Retinal pigment epithelial cell (primary cell): ENCODE measurements around the gene EIF2S1.

Experiments
- DNase-seq: peaks from one replicate; pipeline ENCODE4 v3.0.0-alpha.2; 2010; ENCODE audit warnings: low read depth
- H3K4me3 ChIP-seq: 2 replicates; pipeline ENCODE4 v1.5.1; 2011; ENCODE audit warnings: mild to moderate bottlenecking, low read length, control low read depth, moderate library complexity
- TF ChIP-seq, protein P1 (sequence below): conservative IDR thresholded peaks from 2 replicates; pipeline ENCODE4 v1.5.1; 2011; ENCODE audit warnings: low read depth, low read length, control low read depth, inconsistent platforms

The EIF2S1 gene

DNA sequence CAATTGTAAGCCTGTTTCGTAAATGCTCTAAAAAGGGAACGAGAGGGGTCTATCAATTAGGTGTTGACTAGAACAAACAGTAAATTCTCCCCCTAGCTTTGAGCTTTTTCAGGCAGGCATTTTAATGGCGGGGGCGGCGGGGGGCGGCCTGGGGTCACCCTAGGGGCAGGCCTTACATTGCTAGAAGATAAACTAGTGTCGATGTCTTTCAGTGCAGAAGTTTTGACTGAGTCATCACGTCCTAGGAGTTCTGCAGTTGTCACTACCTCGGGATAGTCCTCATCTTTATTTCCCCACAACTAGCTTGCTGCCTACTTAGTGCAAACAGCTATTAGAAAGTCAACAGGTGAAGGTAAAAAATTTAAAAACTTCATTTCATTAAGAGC, 2.2 kb upstream of the EIF2S1 start:
- TF ChIP-seq, protein P1, sequence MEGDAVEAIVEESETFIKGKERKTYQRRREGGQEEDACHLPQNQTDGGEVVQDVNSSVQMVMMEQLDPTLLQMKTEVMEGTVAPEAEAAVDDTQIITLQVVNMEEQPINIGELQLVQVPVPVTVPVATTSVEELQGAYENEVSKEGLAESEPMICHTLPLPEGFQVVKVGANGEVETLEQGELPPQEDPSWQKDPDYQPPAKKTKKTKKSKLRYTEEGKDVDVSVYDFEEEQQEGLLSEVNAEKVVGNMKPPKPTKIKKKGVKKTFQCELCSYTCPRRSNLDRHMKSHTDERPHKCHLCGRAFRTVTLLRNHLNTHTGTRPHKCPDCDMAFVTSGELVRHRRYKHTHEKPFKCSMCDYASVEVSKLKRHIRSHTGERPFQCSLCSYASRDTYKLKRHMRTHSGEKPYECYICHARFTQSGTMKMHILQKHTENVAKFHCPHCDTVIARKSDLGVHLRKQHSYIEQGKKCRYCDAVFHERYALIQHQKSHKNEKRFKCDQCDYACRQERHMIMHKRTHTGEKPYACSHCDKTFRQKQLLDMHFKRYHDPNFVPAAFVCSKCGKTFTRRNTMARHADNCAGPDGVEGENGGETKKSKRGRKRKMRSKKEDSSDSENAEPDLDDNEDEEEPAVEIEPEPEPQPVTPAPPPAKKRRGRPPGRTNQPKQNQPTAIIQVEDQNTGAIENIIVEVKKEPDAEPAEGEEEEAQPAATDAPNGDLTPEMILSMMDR: no peak
- H3K4me3 ChIP-seq: no peak overlapping the region
- DNase-seq: no peak

DNA sequence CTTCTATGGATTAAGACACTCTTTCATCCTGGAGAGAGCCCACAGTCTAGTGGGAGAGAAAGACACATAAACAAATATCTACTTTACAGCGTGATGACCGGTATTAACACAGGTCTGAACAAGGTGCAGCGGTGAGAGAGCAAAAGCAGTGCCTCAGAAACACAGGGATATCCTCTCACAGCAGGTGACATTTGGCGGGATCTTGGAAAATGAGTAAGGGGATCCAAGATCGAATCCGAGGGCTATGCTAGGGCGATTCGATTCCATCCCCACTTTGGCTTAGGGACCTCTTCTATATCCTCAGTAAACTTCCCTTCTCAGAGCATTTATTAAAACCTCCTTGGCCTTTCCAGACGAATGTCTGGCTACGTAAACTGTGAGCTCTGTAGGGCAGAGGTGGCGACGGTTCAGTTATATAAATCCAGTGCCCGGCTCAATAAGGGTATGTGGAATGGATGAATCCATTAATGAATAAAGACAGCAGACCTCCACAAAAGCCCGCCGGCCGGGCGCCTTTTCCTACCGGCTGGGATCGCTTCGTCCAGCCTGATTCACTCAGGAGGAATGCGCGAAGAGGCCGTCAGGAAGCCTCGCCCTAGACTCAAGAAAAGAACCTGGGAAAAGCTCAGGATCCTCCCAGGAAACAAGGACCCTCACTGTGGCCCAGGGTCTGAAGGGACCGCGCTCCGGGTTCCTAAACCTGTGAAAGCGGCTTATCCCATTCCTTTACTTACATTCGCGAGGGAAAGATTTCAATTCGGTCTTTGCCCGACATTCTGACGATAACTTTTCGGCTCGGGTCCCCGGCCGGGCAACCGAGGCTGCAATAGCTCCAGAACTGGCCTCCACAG, 979 bp upstream of the EIF2S1 start:
- peak; percentile 18 for DNase-seq
- TF ChIP-seq, protein P1: no peak
- H3K4me3 ChIP-seq: peak overlapping the region; percentile 96

GRCh38 chr14:67360470-67361206, 510 bp downstream of the EIF2S1 start:
- DNase-seq: no peak
- H3K4me3 ChIP-seq: peak overlapping the region; percentile 96
- TF ChIP-seq, protein P1: no peak

DNA sequence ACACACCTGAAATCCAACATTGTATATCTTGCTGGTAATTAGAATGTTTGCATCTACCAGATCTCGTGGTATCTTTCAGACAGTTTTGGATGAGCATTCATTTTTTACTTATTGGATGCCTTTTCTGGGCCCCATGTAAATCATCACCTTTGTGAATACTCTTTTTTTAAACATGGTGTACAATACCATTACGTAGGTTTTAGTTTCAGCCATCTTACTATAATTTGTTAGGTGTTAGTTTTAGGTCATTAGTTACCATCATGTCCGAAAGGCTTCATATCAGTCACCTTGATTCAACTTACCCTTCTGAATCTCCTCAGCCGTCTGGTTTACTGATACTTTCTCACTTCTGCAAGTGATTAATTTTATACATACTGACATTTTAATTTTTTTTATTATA, 5.3 kb downstream of the EIF2S1 start:
- H3K4me3 ChIP-seq: no peak overlapping the region
- DNase-seq: no peak
- TF ChIP-seq, protein P1: no peak

- no peak for DNase-seq
- TF ChIP-seq, protein P1: no peak
- H3K4me3 ChIP-seq: no peak overlapping the region
Observed at GRCh38 chr14:67370830-67371229, 10.7 kb downstream of the EIF2S1 start.

GRCh38 chr14:67371247-67372148, 11.4 kb downstream of the EIF2S1 start:
- no peak overlapping the region for H3K4me3 ChIP-seq
- TF ChIP-seq, protein P1: no peak
- DNase-seq: no peak
